ENCODE results near the gene MS4A10.
"Not testable (repeated sequence)": the region's sequence is repeated elsewhere in the genome, so short reads cannot be mapped to it uniquely, and the experiment has no call there.

Gene MS4A10

DNA sequence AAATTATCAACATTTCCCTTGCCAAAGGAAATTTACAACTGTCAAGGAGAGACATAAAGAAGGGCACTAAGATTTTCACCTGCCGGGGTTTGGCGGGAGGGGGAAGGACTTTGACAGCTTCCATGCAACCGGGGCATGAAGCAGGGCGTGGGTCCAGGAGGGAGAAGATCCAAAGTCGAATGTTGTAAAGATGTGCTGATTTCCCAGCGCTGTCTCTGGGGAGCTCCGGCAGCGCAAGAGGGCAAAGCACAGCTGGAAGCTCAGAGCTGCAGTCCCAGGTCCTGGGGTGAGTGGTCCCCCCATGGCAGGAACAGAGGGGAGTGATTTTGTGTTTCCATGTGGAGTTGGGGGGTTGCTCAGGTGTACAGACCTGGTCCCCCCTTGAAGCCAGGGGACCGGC is at the start of gene MS4A10:
TSS of gene MS4A10 (plus strand) at position 198 of the 400 bp plus-strand sequence. CDS start 5,003 bp downstream, outside the sequence.
- in situ Hi-C loops (cut with MboI; ENCODE audit: low sequenced_read_pairs), result no loop called here

DNA sequence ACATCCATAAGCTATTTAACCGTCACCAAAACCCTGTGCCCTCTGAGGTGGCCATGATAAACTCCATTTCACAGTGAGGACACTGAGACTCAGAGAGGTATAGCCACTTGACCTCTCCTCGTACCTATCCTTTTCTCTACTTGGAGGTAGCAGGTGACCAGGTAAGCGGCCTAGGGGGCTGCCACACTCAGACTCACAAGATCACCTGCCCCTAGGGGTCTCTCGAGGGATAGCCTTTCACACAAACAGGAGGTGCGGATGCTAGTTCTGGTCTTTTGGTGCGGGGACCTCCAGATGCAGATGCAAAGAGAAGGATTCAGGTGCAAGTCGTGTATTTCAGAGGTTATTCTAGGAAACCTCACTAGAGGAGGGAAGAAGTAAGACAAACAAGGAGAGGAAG is 46.0 kb upstream of the MS4A10 start:
- in situ Hi-C loops (cut with MboI; ENCODE audit: low sequenced_read_pairs), result no loop called here

DNA sequence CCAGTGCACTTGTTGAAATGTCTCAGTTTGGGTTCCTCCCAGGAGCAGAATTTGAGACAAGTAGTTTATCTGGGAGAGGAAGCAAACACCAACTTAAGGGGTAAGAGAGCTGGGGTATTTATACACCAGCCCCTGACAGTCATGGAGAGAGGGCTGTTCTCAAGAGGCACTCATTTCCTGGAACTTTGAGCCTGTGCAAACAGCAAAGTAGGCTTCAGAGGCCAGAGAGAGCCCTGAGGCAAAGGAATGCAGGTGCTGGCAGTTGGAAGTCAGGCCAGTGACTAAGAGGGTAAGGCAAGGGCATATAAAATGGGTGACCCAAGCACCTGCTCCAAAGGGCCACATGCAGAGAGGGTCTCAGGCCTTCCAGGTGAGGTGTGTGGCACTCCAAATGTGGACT is 44.6 kb upstream of the MS4A10 start:
- in situ Hi-C loops (cut with MboI; ENCODE audit: low sequenced_read_pairs), result no loop called here

DNA sequence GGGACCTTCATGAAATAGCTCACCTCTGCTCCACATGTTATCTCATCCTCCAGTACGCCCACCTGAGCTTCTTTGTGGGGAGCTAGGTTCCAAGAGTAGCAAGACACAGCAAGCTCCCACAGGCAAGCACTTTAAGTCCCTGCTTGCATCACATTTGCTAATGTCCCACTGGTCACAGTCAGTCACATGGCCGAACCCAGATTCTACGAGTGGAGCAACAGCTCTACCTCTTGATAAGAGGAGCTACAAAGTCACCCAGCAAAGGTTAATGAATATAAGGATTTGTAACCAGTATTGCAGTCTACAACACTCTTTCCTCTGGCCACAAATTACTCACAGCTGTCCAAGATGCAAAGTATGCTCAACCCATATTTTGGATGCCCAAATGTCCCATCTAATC is 43.7 kb upstream of the MS4A10 start:
- in situ Hi-C loops (cut with MboI; ENCODE audit: low sequenced_read_pairs), result no loop called here

DNA sequence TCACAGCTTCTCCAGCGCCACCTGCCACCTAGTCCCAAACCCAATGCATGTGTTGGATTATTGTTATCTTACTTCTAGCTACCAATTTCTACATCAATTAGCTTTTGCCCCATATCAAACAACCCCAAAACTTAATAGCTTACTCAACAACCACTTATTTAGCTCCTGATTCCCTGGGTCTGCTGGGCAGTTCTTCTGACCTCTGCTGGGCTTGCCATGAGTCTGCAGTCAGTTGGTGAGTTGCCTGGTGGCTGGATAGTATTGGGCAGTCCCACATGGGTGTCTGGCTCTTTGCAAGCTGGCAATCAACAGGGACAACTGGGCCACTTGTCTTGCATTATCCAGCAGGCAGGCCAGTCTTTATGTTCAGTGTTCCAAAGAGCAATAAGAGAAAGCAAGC is 42.1 kb upstream of the MS4A10 start:
- in situ Hi-C loops (cut with MboI; ENCODE audit: low sequenced_read_pairs), result no loop called here

DNA sequence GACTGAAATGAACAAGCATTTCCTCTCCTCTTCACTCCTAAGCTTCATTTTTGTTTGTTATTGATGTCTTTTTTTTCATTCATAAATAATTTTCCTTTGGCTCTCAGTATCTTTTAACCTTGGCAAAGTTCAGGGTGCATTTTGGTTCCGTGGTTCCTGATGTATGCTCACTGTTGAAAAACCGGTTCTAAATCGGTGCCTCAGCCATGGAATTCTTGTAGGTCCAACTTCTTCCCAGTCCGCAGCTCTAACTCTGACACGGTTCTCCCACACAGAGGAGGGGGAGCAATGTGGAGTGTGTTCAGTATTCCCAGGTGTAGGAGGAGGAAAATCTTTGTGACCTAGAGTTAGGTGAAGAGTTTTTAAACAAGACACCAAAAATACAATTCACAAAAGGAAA is 41.0 kb upstream of the MS4A10 start:
- in situ Hi-C loops (cut with MboI; ENCODE audit: low sequenced_read_pairs), result no loop called here

DNA sequence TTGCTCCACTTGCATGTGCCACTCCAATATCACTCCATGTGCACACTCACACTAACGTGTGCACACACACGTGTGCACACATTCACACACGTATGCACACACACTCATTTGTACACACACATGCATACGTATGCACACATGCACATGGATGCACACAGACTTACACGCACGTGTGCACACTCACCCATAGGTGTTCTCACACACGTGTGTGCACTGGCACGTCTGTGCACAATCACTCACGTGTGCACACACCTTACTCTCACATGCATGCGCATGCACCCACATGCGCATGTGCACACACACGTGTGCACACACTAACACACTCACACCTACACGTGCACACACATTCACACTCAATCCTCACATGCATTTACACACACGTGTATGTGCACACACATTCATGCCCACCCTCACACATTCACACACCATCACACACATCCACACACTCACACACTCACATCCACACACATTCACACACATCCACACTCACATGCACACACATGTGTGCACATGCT is 37.7 kb upstream of the MS4A10 start:
- in situ Hi-C loops (cut with MboI; ENCODE audit: low sequenced_read_pairs), result no loop called here

DNA sequence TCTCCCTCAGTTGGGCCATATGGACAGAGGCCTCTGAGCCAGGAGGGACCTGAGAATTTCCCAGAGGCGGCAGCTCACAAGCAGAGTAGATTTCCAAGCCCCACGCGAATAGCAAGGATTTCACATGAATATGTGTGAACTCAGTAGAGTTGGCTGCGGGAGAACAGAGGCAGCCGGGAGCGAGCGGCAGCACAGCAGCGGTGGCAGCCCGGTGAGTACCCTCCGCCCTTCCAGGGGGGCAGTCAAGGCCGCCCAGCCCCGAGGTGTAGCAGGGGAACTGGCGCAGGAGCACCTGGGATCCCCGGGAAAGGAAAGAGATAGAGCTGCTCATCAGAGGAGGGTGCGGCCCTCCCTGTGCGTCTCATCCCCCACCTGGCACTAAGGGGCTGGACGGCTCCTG is 36.9 kb upstream of the MS4A10 start:
- in situ Hi-C loops (cut with MboI; ENCODE audit: low sequenced_read_pairs), result no loop called here

DNA sequence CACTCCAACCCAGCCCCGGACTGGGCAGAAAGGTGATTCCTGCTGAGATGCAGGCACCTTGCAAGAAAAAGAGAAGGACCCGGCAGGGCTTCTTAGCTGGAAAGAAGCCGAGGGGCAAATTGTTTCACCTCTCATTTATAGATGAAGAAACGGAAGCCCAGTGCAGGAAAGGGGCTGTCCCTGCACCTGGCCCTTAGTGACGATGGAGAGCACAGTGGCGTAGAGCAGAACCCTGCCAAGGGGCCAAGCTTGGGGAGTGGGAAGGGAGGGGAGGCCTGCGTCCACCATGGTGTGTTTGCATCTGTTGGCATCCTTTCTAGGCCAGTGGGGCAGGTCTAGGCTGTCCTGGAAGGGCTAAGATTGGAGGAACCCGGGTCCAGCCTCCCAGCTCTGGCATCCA is 36.3 kb upstream of the MS4A10 start:
- in situ Hi-C loops (cut with MboI; ENCODE audit: low sequenced_read_pairs), result no loop called here

DNA sequence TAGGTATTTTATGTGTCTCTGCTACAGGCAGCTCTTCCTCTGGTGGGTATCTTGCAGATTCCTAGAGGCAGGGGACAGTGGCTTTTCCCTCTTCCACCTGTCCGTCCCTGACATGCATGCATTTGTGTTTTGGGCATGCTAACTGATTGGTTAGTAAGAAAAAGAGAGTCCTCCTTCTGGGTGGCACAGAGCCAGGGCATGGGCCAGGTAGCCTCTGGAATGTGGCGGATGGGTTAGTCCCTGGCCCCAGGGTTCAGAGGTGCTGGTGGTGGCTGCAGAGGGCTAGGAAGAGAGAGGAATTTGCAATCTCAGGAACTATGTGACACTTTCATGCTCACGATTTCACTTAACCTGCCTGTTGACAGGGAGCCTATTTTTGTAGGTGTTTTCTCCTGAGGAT is 34.2 kb upstream of the MS4A10 start:
- in situ Hi-C loops (cut with MboI; ENCODE audit: low sequenced_read_pairs), result no loop called here

DNA sequence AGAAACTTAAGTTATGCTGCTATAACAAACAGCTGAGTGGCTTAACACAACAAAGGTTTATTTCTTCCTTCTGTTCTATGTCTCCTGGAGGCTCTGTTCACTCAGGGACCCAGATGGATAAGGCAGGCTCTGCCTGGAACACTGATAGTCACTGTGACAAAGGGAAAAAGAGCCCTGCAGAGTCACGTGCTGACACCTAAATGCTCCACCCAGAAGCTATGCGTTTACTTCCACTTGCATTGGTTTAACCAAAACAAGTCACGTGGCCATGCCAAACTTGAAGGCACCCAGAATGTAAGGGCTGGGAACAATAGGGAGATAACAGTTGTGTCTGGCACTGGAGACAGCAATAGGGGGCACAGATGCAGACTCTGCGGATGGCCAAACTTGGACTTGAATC is 31.8 kb upstream of the MS4A10 start:
- in situ Hi-C loops (cut with MboI; ENCODE audit: low sequenced_read_pairs), result no loop called here

DNA sequence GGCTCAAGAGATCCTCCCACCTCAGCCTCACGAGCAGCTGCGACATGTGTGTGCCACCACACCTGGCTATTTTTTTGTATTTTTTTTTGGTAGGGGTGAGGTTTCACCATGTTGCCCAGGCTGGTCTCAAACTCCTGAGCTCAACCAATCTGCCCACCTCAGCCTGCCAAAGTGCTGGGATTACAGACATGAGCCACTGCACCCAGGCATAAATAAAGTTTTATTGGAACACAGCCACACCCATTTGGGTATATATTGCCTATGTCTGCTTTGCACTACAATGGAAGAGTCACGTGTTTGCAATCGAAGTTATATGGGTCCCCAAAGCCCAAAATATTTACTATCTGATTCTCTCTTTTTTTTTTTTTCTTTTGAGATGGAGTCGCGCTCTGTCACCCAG is 30.2 kb upstream of the MS4A10 start:
- in situ Hi-C loops (cut with MboI; ENCODE audit: low sequenced_read_pairs), result no loop called here

DNA sequence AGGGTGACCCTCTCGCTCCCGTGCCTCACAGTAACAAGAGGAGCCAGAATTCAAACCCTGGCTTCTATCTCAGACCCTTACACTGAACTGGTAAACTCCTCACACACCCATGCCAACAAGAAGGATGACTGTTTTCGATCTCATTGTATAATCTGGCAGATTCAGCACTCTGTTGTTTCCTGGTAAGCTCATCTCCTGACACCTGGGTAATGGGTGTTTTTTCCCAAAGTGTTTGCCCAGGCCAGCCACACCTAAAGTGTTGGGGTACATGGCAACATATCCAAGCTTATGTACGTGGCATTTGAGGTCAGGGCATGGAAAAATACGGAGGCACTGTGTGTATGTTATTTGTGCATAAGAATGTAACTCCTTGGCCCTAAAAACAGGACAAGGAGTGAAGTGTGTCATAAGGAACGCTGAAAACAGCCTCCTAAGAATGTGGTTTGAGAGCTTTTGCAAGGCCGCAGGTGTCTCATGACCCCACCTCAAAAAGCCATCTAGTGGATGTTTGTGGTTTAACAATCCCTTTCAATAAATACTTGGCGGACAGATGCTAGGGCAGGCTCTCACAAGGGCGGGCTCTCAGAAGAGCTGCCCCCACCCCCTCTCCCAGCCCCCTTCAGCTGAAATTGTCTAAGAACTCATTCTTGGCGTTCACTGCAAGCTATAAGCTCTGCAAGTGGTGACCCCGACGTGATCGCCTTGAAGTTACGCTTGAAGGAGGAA is 28.7 kb upstream of the MS4A10 start, which contains the start of gene MS4A15:
TSS of gene MS4A15 (plus strand) at position 561 of the 726 bp plus-strand sequence. CDS start 6,867 bp downstream, outside the sequence.
- in situ Hi-C loops (cut with MboI; ENCODE audit: low sequenced_read_pairs), result no loop called here

DNA sequence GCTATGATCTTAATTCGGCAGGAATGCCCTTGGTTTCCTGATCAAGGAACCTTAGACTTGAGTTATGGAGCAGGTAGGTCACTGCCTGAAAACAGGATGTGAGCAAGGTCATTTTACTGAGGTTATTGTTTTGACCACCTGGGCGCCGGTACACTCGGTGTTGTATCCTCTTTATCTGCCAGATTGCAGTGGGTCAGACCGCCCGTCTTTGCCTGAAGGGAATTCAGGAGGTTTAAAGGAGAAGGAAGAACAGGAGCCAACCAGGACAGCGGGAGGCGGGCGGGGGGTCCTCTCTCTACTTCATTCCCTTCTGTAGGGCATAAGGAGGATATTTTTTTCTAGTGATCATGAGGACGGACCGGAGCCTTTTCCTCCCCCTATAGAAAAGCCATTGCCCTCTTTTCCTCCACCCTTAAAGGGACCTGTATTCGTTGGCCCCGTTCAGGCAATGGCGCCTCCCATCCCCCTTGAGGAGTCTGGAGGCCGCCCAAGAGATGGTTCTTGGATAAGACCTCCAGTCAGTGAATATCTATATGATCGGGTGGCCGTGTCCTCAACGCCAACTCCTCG is 27.8 kb upstream of the MS4A10 start:
- in situ Hi-C loops (cut with MboI; ENCODE audit: low sequenced_read_pairs), result no loop called here

DNA sequence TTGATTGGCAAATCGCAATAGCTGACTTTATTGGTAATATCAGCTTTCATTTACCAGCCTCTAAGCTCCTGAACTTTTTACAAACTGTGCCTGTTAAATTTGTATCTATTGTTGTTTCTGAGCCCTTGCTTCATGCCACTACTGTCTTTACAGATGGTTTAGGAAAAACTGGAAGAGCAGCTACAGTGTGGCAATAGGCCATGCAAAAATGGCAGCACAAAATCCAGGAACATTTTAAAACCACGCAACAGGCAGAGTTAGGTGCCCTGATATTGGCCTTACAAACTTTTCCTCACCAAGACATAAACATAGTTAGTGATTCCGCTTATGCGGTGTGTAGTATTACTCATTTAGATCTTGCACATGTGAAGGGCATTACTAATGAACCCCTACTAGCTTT is 26.5 kb upstream of the MS4A10 start:
- in situ Hi-C loops (cut with MboI; ENCODE audit: low sequenced_read_pairs), result not testable (repeated sequence)

DNA sequence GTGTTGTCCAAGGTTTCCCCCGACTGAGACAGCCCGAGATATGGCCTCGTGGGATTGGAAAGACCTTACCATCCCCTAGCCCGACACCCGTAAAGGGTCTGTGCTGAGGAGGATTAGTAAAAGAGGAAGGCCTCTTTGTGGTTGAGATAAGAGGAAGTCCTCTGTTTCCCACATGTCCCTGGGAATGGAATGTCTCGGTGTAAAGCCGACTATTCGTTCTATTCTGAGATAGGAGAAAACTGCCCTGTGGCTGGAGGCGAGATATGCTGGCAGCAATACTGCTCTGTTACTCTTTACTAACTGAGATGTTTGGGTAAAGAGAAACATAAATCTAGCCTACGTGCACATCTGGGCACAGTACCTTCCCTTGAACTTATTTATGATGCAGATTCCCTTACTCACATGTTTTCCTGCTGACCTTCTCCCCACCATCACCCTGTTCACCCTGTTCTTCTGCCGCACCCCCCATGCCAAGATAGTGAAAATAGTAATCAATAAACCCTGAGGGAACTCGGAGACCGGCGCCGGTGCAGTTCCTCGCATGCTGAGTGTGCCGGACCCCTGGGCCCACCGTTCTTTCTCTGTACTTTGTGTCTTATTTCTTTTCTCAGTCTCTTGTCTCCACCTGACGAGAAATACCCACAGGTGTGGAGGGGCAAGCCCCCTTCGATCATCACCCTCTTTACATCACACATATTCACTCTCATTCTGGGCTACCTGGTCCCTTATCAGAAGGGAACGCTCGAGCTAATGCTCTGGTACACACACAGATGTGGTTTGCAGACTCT is 25.5 kb upstream of the MS4A10 start:
- in situ Hi-C loops (cut with MboI; ENCODE audit: low sequenced_read_pairs), result not testable (repeated sequence)

DNA sequence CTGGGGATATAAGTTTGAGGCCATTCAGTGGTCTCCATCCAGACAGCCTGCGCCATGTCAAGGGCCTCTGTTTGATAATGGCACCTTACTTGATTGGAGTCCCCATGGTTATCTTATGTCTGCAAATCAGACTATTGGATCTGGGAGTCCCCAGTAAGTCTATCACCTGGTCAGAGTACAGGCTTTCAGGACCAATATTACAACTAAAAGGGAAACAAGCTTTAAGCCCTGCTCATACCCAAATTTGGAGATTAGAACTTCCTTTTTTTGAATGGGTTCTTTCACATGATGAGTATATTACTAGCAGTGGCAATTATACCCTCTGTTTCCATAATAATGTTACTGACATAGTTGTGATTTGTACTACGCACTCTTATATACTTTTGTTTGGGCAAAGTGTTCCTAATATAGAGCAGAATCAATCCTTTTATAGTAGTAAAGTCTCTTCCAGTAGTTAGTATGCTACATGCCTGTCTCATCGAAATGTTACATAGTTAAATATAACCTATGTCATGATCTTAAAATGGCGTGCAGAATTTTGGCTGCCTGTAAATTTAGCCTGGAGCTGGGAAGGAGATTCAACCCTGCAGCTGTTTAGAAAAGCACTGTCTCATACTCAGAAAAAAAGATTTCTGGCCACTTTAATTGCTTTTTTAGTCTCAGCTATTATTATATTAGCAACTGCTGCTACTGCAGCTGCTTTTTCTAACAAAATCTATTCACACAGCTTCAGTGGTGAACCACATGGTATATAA is 23.5 kb upstream of the MS4A10 start:
- in situ Hi-C loops (cut with MboI; ENCODE audit: low sequenced_read_pairs), result no loop called here

DNA sequence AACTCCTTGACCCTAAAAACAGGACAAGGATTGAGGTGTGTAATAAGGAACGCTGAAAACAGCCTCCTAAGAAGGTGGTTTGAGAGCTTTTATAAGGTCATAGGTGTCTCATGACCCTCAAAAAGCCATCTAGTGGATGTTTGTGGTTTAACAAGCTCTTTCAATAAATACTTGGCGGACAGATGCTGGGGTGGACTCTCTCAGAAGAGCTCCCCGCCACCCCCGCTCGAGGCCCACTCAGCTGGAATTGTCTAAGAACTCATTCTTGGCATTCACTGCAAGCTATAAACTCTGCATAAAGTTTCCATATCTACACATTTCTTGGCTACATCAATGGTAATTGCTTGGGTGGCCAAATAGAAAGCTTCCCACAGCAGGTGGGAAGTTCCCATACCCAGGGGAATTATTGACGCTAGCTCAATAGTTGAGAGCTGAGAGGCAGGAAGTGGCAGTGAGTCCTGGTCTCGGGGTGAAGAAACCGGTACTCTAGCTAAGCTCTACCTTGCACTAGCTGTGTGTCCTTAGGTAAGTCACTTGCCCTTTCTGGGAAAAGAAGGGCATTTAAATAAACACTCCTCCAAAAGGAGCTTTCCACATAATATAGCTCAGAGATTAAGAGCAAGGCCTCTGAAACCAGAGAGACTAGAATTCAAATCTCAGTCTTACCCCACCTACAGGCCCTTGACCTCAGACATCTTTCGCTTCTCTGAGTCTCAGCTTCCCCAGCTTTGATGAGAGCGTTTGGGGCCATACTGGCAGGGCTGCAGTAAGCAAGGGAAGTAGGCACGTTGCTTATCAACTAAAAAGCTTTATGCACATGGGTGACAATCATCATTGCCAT is 22.1 kb upstream of the MS4A10 start:
- in situ Hi-C loops (cut with MboI; ENCODE audit: low sequenced_read_pairs), result no loop called here

DNA sequence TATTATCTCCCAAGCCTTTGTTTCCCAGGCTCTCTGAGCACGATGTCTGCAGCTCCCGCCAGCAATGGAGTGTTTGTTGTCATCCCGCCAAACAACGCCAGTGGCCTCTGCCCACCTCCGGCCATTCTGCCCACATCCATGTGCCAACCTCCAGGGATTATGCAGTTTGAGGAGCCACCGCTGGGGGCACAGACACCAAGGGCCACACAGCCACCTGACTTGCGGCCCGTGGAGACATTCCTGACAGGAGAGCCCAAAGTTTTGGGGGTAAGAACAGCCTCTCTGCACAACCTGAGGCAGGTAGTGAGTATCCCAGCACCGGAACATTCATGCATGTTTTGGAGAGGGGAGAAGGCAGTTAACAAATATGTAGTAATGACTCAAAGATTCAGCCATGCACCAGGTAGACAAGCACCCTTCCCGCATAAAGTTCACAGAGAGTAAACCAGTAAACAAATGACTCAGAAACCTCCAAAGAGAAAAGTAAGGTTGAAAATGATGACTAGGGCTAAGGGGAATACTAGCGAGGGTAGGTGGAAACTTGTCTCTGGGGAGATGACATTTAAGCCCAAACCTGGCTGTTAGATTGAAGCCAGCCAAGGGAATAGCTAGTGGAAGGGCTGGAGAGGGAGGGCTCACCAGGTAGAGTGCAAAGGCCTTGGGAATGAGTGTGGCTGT is 21.3 kb upstream of the MS4A10 start:
- in situ Hi-C loops (cut with MboI; ENCODE audit: low sequenced_read_pairs), result no loop called here

DNA sequence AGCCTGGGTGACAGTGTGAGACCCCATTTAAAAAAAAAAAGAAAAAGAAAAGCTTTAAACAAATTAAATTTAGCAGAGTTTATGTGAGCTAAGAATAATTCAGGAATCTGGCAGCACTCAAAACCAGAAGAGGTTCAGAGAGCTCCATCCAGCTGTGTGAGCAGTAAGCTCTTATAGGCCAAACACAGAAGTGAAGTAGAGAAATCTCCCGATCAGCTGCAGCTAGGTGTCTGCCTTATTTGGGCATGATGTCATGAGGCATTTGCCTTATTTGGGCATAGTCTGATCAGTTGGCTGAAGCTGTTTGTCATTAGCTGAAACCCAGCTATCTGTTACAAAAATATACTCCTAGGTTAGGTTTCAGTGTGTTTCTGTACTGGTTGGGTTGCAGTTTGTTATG is 20.3 kb upstream of the MS4A10 start:
- in situ Hi-C loops (cut with MboI; ENCODE audit: low sequenced_read_pairs), result no loop called here

All from HL-60/S4 treated with phorbol 12-myristate 13-acetate at 8.2 ng/mL for 4 days and 3 days (cell line).